Right renal pelvis (tissue), 4 donors: ENCODE results near the gene LNPEP. TPM values are rescaled to one million over a fixed set of nuclear protein-coding genes. Genes with fewer than 3 reads are reported as not detected.

Experiments
- DNase-seq, 4 donors: peaks; one replicate each; pipeline ENCODE4 v3.0.0-alpha.2; 2013; ENCODE audit warnings: low read depth in 4 of 4, low spot score in 3 of 4, missing footprints in 1 of 4
- polyA plus RNA-seq, 4 donors: library from polyadenylated mRNA; unstranded; fragments of 120-200 nt; gene quantifications; one replicate each; pipeline ENCODE4 v1.2.1, GENCODE V29; 2013; ENCODE audit not compliant: insufficient read length in 4 of 4

The LNPEP gene
- polyA plus RNA-seq, 4 donors = 24.3 to 28.7 (median 26.3) TPM

DNA sequence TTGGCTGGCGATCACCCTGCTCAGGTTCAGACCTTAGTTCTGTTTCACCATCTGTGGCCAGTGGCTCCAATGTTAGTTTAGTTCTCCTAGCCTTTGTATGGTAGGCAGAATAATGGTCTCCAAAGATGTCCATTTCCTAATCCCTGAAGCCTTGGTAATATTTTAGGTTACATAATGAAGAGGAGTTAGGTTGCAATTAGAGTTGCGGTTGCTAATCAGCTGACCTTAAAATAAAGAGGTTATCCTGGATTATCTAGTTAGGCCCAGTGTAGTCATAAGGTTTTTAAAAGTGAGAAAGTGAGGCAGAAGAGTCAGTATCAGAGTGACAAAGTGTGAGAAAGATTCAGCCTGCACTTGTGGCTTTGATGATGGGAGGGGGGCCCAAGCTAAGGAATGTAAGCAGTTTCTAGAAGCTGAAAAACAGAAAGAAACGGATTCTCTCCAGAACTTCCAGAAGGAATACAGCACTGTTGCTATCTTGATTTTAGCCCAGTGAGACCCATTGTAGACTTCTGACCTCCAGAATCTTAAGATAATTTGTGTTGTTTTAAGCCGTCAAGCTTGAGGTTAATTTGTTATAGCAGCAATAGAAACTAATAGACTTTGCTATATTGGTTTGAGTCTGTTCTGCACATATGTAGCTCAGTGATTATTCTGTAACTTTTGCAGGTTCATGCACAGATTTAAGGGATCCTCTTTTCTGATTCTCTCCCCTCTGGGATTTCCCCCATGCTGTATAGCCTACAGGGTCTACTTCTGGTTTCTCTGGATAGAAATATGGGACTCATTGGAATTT lies 21.6 kb downstream of the LNPEP start:
- no peak for DNase-seq

DNA sequence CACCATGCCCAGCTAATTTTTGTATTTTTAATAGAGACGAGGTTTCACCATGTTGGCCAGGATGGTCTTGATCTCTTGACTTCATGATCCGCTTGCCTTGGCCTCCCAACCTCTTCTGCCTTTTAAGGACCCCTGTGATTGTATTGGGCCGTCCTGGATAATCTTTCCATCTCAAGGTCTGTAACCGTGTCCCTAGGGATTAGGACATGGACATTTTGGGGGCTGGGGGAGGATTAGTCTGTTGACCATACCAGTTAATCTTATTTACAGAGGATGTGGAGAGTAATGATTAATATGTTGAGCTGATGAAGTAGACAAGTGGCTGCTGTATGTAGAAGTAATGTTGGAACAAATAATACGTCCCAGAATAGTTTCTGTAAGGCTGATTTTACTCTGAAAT lies 23.1 kb downstream of the LNPEP start:
- no peak for DNase-seq

DNA sequence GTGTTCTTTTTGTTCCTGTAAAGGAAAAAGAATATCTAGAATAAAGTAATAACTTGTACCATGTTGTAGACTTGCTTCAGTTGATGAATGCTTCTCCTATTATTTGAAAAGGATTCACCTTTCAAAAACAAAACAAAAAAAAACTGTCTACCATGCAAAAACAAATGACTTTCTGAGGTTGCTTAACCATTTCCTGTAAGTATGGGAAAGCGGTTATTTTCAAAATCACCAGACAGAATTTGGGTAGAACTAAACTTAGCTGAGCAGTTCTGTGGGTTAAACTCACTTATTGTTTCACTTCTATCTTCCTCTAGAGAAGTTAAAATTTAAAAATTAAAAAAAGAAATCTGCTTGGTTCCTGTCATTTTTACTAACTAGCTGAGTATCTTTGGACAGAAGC lies 25.2 kb downstream of the LNPEP start:
- no peak for DNase-seq

DNA sequence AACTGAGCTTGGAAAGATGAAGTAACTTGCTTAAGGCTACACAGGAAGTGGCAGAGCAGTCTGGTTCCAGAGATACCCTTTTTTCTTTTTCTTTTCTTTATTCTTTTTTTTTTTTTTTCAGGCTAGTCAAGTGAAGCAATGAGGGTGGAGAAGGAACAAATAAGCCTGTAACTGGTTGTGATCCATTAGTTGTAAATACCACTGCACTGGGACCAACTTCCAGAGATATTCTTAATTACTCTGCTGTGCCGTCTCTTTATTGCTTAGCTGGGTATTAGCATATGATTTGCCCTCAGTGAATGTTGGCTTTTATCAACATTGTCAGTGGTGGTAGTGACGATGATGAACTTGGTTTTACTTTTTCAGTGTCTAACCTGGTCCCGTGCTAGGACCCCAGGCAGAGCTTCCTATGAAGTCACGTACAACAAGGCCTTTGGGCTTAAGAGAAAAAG lies 26.7 kb downstream of the LNPEP start:
- no peak for DNase-seq

DNA sequence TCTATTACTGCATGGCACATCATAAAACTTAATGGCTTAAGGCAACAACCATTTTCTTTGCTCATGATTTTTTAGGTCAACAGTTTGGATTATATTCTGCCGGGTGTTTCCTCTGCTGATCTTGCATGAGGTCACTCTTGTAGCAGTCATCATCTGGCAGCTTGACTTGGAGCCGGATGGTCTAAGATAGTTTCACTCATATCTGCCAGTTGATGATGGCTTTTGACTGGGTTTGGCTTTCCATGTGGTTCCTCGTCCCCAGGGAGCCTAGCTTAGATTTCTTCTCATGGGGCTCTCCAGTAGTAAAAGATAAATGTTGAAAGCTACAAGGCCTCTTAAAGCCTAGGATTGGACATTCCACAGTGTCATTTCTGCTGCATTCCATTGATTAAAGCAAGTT lies 27.4 kb downstream of the LNPEP start:
- no peak for DNase-seq

DNA sequence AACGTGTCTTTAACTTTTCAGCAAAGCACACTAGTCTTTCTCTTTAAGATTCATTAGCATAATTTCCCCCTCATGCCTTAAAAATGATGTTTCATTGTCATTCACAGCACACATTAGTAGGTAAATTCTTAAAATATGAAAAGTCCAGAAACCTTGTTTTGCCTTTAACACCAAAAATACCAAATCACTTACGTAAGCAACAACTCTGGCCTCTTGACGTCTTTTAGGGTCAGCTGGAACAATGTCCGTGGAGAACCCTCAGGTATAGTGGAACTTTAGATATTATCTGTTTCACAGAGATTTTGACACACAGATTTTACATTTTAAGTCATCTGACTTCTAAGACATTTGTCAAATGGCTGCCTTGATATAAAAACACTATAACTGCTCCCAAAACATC lies 30.9 kb downstream of the LNPEP start:
- DNase-seq = no peak

DNA sequence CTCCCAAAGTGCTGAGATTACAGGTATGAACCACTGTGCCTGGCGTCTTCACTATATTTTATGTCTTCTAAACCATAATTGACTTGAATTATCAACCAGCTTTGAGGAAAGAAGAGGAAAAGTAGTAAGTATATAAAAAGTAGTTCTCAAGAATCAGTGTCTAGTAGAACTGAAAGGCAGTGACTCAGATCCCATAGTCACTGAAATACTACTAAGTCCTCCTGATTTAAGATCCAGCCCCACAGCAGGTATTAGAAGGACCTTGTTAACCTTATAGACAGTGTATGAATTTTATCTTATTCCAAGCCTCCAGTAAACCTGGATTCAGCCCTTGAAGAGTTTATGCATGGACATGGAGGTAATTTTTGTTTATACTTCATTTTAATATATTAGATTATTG lies 31.5 kb downstream of the LNPEP start:
- no peak for DNase-seq

DNA sequence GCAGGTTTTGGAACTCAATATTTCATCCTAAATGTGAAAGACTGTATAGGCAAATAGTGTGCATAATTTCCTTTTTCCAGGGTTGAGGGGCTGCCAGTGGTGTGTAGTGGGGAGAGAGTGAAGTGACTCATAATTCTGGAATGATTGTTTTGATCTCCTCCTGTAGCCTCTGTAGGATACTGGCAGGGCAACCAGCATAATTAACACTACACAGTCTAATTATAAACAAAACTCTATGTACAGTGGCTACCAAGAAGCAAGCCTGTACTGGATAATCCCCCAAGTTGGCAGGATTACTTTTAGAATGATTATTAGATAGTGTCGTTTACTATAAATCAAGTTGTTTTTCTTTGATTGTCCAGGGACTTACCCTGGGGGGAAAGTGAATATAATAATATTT lies 32.2 kb downstream of the LNPEP start:
- no peak for DNase-seq

DNA sequence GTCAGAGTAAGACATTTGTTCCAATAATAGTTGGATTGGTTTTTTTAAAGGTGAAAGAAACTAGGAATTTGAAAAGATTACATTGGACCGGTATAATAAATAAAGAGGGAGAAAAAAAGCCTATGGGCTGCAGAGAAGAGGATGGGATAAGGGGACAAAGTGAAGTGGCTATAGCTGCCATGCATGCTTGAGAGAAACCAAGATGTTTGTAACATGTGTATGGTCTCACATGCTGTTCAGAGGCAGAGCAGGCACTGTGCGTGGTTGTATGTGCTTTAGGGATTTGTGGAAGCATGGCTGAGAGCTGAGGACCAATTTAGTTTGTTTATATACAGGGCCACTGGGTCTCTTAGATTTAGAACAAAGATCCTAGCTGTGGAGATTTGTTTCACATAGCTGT lies 32.7 kb downstream of the LNPEP start:
- DNase-seq = no peak

DNA sequence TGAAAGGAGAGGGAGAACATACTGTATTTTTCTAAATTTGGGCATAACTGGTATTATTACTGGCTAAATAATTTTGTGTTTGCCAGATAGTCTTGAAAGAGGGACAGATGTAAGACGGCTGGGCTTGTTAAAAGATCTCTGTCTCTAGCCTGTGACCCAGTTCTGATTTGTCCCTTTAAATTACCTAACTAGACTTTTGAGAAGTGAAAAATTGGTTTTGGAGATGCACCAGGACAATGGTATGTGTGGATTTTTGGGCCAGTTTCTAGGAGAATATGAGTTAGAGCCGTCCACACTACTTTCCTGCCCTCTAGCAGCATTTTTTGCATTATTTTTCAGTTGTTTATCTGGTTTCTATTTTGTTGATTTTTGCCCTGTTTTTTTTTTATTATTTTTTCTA lies 33.5 kb downstream of the LNPEP start:
- no peak for DNase-seq

DNA sequence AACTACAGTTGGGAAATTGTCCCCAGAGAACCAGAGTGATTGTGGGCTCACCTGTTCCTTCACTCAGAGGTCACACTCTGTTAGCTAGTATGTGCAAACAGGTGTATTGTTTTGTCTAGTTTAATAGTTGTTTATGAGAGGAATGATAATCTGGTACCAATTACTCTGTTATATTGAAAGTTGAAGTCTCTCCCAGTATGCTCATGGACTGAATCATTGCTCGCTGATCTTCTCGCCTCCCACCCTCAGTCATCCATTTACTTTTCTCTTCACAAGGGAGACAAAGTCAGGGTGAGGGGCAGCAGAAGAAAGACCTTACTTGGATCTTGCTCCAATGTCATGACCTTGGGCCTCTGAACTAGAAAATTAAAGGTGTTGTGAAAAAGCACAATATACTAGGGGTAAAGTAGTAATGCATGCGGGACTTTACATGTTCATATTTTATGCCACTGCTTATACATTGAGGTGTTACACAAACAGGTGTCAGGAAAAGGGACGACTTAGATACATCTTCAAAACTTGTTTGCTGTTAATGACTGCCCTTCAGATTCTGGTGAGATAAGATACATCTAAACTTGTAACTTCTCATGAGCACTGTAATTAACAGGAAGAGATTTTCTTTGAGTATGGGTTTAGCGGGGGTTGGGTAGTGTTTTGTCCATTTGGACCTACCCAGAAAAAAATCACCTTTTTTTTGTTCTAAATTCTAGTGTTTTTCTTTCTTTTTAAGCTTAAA lies 36.9 kb downstream of the LNPEP start:
- DNase-seq = no peak

DNA sequence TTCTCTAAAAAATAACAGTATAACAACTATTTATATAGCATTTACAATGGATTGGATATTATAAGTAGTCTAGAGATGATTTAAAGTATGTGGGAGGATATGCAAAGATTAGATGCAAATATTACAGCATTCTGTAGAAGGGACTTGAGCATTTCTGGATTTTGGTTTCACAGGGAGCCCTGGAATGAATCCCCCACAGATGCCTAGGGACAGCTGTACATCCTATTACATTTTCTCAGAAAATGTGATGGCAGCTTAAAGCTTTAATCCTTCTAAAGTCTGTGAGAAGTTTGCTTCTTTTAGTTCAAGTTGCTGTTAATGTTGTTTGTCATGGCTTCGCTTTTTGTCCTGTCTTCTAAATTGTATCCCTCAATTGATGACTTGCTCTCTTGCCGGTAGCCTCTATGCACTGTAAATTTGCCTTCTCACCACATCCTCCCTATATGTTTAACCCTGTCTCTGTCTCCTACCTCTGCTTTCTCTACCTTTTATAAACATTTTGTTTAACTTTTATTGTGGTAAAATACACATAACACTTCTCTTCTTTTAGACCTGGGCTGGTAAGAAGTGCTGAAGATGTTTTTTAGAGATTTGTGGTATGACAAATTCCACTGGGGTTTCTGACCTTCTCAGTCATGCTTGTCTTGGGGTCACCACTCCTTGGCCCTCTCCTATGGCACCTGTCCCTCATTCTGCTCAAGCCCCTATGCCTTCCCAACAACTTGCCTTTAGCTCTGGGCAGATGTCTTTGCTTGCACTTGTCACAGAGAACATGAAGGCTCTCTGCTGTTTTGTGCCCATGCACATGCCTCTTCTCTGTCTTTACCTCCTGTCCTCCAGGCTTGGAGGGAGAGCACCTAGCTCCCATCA lies 37.9 kb downstream of the LNPEP start:
- DNase-seq = no peak

DNA sequence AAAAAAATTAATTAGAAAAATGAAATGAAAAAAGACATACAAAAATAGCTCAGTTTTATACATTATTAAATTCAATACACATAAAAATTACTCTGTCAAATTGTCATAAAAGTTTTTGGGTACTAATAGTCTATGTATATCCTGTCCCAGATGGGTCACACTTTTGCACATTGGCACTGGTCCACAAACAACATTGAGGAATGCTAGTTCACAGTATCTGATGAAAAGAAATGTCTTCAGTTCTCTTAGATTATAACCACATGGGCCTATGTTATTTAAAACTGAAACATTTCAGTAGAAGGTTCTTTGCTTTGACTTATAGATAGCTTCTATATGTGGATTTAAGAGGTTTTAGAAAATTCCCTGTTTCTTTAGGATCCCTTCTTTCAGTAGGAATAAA lies 39.8 kb downstream of the LNPEP start:
- no peak for DNase-seq

DNA sequence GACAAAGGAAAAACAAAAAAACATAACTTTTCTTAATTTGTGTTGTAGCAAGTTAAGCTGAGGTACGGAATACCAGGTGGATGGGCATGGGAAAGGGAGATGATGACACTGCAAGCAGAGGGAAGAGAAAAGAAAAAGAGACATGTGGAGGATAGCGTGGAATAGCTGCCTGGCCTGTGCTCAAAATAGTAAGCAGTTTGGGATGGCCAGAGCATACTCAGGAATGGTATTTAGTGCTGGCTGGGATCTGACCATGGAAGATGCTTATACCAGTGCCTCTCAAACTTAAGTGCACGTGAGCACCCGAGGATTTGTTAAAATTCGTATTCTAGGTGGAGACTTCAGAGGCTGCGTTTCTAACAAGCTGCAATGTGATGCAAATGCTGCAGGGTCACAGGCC lies 41.3 kb downstream of the LNPEP start:
- no peak for DNase-seq

DNA sequence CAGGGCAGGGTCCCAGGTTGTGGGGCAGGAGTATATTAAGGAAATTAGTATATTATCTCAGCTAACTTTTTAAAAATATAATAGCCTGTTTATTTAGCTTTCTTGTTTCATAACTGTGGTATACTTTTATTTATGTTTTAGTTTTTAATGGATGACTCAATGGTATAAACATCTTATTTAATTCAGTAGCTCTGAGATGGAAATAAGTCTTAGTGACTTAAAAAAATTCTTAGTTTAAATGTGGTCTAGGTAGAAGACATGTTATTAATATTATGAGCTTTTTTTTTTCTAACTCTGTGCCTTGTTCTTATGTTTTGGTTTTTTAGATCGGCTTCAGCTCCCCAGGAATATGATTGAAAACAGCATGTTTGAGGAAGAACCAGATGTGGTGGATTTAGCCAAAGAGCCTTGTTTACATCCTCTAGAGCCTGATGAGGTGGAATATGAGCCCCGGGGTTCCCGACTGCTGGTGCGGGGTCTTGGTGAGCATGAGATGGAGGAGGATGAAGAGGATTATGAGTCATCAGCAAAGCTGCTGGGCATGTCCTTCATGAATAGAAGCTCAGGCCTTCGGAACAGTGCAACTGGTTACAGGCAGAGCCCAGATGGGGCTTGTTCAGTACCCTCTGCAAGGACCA lies 43.1 kb downstream of the LNPEP start:
- DNase-seq = no peak

DNA sequence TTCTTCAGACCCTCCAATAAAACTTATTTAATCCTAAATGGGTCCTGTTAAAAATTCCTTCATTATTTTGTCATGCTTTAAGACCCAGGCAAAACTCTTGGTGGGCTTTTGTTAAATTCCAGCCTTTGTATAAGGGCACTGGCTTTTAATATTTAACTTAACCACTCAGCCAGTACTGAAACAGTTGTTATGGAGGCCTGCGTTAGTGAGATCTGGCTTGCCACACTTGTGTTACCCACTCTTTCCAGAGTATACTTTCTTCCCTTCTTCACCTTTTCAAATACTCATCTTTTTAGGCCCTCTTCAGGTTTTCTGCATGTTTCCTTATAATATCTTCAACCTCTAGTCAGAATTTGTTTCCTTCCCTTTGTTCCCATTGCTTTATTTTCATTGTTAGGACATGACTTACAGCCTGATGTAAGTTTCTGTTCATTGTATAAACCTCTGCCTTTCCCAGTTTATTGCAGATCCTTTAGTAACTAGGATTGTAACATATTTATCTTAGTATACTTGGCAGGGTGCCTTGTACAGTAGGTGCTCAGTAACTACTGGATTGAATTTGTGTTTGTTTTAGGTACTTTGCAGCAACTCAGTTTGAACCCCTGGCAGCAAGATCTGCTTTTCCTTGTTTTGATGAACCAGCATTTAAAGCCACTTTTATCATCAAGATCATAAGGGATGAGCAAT lies 48.8 kb downstream of the LNPEP start:
- no peak for DNase-seq

DNA sequence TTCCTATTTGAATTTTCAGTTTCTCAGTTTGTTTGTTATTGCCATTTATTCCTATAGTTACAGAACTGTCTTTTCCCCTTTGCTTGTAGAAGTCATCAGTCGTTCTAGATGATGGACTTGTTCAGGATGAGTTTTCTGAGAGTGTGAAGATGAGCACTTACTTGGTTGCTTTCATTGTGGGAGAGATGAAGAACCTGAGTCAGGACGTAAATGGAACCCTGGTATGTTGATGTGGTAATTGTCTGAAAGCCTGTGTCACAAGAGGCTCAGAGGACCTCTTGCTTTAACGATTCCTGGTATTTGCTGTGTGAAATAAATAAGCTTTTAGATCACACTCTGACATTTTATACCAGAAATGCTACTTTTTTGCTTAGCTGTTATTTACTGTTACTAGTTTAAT lies 50.6 kb downstream of the LNPEP start:
- no peak for DNase-seq

DNA sequence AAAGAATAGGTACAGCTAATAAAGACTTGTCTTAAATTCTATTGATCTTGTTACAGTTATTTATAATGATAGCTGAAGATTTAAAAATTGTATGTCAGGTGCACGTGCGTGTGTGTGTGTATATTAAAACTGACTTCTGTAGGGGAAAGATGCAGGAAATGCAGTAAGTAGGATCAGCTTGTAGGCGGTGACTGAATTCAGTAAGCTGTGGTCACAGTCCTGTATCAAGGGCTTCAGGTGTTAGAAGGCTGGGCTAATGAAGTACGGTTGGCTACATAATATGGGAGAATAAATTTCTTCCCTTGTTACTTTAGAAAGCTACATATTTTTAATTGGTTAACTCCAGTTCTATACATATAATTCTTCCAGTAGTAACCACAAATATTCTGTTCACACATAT lies 54.2 kb downstream of the LNPEP start:
- DNase-seq = no peak

DNA sequence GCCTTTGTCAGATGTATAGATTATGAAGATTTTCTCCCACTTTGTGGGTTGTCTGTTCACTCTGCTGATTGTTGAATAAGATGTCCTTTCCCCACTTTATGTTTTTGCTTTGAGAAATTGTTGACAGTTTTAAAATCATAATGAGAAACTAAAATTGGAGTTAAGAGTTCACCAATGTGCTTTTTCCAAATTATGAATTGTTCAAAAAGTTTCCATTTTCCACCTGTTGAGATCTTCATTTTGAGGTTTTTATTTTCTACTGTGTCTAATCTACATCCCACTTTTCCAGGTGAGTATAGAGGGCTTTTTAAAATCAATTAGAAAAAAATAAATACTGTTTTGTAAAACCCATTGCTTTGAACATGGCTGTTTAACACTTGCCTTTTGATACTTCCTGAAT lies 55.8 kb downstream of the LNPEP start:
- DNase-seq = no peak

DNA sequence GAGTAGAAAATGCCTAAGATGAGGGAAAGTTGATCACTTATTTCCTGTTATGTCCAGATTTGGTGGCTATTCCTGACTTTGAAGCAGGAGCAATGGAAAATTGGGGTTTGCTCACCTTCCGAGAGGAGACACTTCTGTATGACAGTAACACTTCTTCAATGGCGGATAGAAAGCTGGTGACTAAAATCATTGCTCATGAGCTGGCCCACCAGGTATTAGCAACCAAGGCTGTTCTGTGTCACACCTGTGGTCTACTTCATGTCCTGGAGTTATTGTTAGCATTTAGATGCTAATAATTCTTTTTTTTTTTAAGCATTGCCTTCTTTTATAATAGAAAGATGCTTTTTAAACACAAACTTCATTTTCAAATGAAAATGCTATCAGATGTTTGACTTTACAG lies 57.9 kb downstream of the LNPEP start:
- no peak for DNase-seq
